GM10847 (cell line): ENCODE measurements around the gene CMPK2.

Source experiments
- POLR2A ChIP-seq: IDR thresholded peaks from 2 replicates; pipeline ENCODE4 v1.6.1; 2011; ENCODE audit not compliant: insufficient read length; ENCODE audit errors: extremely low read depth

CMPK2 gene, protein sequence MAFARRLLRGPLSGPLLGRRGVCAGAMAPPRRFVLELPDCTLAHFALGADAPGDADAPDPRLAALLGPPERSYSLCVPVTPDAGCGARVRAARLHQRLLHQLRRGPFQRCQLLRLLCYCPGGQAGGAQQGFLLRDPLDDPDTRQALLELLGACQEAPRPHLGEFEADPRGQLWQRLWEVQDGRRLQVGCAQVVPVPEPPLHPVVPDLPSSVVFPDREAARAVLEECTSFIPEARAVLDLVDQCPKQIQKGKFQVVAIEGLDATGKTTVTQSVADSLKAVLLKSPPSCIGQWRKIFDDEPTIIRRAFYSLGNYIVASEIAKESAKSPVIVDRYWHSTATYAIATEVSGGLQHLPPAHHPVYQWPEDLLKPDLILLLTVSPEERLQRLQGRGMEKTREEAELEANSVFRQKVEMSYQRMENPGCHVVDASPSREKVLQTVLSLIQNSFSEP

DNA sequence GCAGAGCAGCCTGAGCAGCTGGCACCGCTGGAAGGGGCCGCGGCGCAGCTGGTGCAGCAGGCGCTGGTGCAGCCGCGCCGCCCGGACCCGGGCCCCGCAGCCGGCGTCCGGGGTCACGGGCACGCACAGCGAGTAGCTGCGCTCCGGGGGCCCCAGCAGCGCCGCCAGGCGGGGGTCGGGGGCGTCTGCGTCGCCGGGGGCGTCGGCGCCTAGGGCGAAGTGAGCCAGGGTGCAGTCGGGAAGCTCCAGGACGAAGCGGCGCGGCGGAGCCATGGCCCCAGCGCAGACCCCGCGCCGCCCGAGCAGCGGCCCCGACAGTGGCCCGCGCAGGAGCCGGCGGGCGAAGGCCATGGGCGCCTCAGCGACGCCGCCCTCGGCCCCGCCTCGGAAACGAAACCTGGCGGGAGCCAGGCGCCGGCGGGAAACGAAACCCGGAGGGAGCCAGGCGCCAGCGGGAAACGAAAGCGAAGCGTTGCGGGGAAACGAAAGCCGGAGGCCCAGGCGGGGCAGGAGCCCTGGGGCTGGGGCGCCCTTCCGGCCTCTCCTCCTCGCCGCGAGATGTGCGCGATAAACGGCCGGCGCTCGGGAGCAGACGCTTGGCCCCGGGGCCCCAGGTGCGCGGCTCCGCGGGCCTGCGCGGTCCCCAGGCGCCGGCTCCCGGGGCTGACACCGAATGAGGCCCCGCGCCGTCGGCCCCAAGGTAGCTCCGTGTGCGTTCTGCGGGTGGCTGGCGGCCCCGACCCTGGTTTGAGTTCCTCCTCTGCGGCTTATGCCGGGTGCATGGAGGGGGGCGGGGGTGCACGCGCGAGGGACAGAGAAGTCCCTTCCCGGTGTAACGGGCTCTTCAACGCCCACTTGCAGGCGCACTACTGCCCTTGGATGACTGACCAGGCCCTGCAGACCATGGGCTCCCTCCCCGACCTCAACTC lies at the start of gene CMPK2:
CMPK2 (minus strand) TSS at position 562 of the 929 bp plus-strand sequence; CDS start at position 351, 211 bp downstream.
- TF ChIP-seq POLR2A = peak; percentile 93

DNA sequence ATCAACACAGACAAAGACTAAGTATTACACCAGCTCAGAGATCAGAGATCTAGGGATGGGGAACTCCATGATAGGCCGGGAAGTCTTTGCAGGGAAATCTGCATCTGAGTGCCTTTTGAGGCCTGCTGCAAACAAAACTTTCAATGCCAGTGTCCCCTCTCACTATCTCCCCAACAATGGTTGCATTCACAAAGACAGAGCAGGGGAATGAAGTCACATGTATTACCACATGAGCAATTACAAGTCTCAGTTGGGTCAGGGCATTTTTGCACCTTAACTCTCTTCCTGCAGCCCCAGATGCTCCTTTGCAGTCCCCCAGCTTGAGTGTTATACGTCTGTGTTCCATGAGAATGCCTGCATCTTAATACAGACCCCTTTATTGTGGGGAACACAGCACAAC lies 49.7 kb upstream of the CMPK2 start:
- TF ChIP-seq POLR2A = no peak

DNA sequence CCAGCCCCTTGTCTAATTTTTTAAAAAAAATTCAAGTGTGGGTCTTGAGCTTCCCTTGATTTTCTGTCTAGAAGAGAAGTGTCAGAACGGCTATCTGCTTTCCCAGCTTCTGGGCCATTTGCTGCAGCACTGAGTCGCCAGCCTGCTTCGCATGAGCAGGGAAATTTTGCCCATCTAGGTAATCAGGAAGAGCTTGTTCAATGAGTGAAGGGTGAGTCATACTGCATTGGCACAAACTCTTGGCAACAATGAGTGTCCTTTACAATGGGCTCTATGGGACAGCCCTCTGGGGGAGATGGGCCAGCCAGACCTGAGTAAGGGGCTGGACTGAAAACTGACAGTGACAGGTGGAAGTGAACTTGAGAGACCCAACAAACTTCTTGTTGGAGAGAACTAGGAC lies 49.1 kb upstream of the CMPK2 start:
- no peak for TF ChIP-seq POLR2A

DNA sequence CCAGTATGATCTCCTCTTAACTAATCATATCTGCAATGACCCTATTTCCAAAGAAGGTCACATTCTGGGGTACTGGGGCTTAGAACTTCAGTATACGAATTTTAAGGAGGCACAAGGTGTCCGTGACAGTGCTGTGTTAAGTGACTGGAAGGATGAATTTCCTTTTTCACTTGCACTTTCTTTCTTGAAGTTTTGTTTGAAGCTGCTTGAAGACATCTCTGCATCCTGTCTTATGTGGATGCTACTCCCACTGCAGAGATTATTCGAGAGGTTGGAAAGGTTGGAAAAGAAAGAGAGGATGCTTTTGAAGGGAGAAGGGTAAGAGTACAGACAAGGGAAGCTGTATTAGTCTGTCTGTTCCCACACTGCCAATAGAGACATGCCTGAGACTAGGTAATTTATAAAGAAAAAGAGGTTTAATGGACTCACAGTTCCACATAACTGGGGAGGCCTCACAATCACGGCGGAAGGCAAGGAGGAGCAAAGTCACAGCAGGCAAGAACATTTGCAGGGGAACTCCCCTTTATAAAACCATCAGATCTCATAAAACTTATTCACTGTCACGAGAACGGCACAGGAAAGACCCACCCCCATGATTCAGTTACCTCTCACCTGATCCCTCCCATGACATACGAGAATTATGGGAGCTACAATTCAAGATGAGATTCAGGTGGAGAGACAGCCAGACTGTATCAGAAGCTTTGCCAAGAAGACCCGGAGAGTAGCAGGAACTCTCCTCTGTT lies 47.9 kb upstream of the CMPK2 start:
- TF ChIP-seq POLR2A = no peak

DNA sequence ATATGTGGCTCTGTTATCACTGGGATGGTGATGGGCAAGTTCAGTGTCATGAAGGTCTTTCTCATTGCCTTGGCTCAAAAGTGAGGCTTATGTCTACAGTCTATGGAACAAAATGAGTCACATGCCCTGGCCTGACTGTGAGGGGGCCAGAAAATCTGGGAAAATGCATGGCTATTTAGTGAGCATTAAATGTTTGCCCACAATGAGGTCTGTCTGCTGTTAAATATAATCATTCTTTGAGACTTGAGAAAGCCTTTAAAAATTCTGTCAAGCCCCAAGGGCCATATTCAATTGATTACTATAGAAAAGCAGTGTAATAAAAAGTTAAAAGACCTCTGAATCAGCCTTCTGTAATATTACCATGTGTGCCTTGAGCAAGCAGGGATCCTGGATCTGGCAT lies 46.0 kb upstream of the CMPK2 start:
- no peak for TF ChIP-seq POLR2A

DNA sequence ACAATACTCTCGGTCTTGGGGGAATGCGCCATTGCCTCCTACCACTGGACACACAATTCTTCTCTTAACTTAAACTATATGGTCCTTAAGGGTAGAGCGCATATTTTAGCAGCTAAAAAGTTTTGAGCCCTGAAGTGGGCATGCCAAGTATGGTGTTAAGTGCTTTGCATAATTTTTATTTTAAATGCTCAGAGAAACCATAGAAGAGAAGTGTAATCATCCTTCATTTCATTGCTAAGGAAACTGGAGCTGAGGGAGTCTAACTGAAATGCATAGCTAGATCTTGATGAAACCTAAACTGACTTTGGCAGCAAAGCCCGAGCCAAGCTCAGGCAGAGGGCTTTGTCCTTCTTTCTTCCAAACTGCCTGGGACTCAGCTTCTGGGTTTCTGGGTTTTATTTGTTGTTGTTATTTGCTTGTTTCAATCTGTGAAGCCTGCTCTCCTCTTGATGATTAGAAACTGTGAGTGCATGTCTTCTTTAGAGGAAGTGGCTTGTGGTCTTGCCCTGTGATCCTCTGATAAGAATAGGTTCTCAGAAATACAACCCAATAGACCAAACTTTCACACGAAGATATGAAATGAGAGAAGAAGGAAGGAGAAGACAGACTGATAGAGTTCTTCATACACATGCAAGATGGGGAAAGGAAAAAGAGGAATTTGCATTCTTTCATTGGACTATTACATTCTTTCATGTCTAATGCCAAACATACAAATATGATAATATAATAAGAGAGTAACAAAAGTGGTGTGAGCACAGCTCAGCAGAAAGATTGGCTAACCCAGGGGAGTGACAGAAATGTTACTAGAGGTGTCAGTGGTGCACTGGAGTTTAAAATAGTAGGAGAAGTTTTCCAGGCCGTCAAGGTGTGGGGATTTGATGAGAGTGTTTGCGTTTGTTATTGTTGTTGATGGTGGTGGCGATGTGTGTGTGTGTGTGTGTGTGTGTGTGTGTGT lies 44.0 kb upstream of the CMPK2 start:
- TF ChIP-seq POLR2A = no peak

DNA sequence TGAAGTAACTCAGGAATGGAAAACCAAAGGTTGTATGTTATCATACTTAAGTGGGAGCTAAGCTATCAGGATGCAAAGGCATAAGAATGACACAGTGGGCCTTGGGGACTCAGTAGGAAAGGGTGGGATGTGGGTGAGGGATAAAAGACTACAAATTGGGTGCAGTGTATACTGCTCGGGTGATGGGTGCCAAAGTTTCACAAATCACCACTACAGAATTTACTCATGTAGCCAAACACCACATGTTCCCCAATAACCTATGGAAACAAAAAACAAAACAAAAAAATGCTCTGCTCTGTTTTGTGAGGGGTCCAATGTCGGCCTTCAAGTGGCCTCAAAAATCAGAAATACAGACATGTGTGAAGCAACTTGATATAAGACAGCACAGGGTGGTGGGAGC lies 42.6 kb upstream of the CMPK2 start:
- no peak for TF ChIP-seq POLR2A

DNA sequence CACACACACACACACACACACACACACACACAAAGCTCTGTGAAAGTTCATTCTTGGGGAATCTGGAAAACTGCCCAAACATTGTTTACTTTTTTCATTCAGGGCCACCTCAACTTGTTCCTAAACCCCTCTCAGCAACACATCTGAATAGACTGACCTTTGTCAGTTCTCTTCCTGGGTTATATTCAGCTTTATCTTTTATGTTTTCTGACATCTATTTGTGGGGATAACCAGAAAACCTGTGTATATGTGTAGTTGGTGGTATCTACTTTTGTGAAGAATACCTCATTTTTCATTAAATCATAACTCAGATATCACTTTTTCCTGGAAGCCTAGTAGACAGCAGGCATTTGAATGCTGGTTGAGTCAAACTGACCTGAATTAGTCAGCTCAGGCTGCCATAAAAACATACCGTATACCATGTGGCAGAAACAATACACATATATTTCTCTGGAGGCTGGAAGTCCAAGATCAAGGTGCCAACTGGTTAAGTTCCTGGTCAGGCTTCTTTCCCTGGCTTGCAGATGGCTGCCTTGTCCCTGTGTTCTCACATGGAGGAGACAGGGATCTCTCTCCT lies 40.5 kb upstream of the CMPK2 start:
- TF ChIP-seq POLR2A = no peak

DNA sequence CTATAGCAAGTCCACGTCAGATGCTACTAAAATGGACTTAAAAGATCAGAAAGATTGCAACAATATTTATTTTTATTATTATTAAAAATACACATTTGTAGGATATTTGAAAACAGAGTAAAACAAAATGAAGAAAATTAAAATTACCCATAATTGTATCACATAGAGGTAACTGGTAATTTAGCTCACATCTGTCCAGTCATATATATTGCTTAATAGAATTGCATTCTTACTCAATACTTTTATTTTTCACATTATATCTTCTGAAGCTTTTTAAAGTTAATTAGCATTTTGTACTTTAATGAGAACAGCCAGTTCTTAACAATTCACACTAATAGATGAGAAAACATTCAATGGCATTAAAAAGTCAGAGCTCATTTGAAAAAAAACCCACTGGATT lies 40.0 kb upstream of the CMPK2 start:
- TF ChIP-seq POLR2A = no peak

DNA sequence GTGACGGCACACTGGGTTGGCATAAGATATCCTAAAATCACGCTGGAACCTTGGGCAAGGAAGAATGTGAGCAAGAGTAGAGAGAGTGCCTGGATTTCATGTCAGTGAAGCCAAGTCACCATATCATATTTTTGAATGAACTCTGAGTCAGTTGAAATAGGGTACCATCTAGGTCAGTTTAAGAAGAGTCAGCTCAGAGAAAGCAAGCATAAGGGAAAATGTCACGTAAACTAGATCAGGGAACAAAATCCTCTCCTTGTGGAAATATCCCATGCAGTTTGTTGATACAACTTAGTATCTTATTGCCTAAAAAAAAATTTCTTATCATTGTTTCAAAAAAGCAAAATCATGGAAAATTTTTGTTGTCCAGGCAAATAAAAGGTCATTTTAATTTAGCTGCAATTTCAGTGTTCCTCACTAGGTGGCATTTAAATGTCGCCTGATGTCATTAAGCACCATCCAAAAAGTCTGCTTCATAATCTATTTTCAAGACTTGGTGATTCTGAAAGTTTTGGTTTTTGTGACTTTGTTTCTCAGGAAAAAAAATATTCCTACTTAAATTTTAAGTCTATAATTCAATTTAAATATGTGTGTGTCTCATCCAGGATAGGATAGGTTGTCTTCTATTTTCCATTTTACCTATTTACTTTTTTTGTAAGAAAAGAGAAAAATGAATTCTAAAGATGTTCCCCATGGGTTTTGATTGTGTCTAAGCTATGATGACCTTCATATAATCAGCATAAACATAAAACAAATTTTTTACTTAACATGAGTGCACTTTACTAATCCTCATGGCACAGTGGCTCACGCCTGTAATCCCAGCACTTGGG lies 31.4 kb upstream of the CMPK2 start:
- no peak for TF ChIP-seq POLR2A

DNA sequence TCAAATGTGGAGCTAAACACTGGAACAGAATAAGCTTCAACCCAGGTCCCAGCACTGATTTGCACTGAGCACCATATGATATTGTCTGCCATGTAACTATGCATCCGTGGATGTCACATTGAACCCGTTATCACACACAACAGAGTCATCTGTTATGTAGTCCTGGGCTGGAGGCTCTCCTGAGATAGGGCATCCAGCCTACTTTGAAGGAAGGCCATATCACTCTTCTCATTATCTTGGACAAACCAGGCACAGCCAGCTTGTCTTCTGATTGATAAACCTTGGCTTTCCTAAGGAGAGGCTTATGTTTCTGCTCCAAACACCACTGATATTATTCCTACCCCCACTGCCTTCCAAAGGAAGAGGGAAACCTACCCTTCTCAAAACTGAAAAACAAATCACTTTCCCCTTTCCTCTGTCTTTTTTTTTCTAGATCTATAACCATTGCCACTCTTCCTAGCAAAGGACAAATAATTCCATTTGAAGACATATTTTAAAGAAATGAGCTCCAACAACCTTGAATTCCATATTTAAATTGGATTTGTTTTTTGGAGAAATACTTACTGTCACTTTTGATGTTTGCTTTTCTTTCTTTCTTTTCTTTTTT lies 28.3 kb upstream of the CMPK2 start:
- TF ChIP-seq POLR2A = no peak

DNA sequence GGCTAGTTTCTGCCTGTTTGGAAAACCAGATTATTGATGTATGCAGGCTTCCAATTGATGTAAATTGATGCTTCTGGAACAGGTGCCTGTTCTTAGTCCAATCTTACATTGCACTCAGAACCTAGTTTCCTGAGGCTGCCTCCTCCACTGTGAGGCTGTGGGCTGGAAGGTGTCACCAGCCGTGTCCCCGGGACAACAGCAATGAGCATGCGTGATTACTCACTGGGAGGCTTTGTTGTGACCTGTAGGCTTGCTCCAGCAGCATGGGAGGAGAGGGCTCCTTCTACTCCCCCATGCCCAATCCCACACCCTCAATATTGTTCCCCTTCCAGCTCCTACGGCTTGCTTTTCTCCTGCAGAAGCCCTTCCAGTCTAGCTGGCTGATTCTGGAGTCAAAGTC lies 23.0 kb upstream of the CMPK2 start:
- TF ChIP-seq POLR2A = no peak
